Aorta (tissue), 5 donors: Measurements from ENCODE around the gene SEL1L3. TPM values are rescaled to one million over a fixed set of nuclear protein-coding genes. Genes with fewer than 3 reads are reported as not detected.
"Not testable (repeated sequence)": the region's sequence is repeated elsewhere in the genome, so short reads cannot be mapped to it uniquely, and the experiment has no call there.

Experiments
- ATAC-seq: fragments of 200-7000 bp; cut with Tn5 transposase; one replicate; pipeline ENCODE4 v1.9.1; 2022; ENCODE audit warnings: moderate library complexity; ENCODE audit not compliant: low FRiP score
- DNase-seq, 2 donors: peaks; one replicate each; pipeline ENCODE4 v3.0.0-alpha.2; 2020
- H3K27ac ChIP-seq, 2 donors: one replicate each; pipeline ENCODE4 v1.5.1; 2013; ENCODE audit warnings: low read length in 2 of 2, mild to moderate bottlenecking in 2 of 2, moderate library complexity in 2 of 2, control low read depth in 1 of 2, inconsistent platforms in 1 of 2, low read depth in 1 of 2
- H3K27me3 ChIP-seq, 2 donors: one replicate each; pipeline ENCODE4 v1.6.1; 2013; ENCODE audit warnings: control low read depth in 1 of 2, low read length in 1 of 2, mild to moderate bottlenecking in 1 of 2, moderate library complexity in 1 of 2; ENCODE audit not compliant: insufficient read depth in 2 of 2, control insufficient read depth in 1 of 2
- H3K36me3 ChIP-seq, 2 donors: one replicate each; pipeline ENCODE4 v1.6.1; 2013; ENCODE audit warnings: control low read depth in 1 of 2, low read length in 1 of 2, mild to moderate bottlenecking in 1 of 2; ENCODE audit not compliant: insufficient read depth in 2 of 2, control insufficient read depth in 1 of 2
- H3K4me1 ChIP-seq, 2 donors: one replicate each; pipeline ENCODE4 v1.6.1; 2013; ENCODE audit warnings: low read length in 2 of 2, control low read depth in 1 of 2, mild to moderate bottlenecking in 1 of 2, moderate library complexity in 1 of 2; ENCODE audit not compliant: insufficient read depth in 2 of 2, control insufficient read depth in 1 of 2
- H3K4me3 ChIP-seq, 2 donors: one replicate each; pipeline ENCODE4 v1.5.1; 2013; ENCODE audit warnings: low read length in 2 of 2, control low read depth in 1 of 2, mild to moderate bottlenecking in 1 of 2
- H3K9me3 ChIP-seq: one replicate; pipeline ENCODE4 v1.6.1; 2013; ENCODE audit warnings: mild to moderate bottlenecking, low read length; ENCODE audit not compliant: control insufficient read depth
- WGBS, 2 donors: extraction: QIAGEN DNeasy Blood & Tissue Kit; methylation state at CpG; one replicate each; pipeline ENCODE4 v1.1.7; 2013; 5-methylcytosine and 5-hydroxymethylcytosine counted together
- intact Hi-C, 2 donors: fragments of 100-400 bp; cut with DNase I; formaldehyde crosslinking; loops; one replicate each; pipeline versions ENCODE4 v1.14.2 to v1.15.0; 2022
- long read RNA-seq, 2 donors: library from polyadenylated mRNA; unstranded; transcript quantifications; one replicate each; pipeline ENCODE4 v2.0.0, GENCODE V29; 2020 to 2021
- polyA plus RNA-seq, 2 donors: library from polyadenylated mRNA; stranded (reverse); fragments of 200-250 nt; gene quantifications; one replicate each; pipeline ENCODE4 v1.2.3, GENCODE V29; 2013
- total RNA-seq, 2 donors: library from RNA; stranded (reverse); fragmentation: NEBNext Ultra II Directional; extraction: Animal tissue kit (Norgen Biotek cat#: 25700); gene quantifications; one replicate each; pipeline ENCODE4 v1.2.1, GENCODE V29; 2021
- donor health status: healthy with polysubstance abuse.
- donor health status: Bipolar disorder and iron deficiency.
- donor health status: DM: no; HTN: no; CAD: no.
- donor health status: DM: no; HTN: no; CAD: no.
- donor health status: DM: yes; HTN: yes; CAD: no.

SEL1L3 gene
- total RNA-seq (10 to 100 TPM; 13.6 to 25.3 TPM), polyA plus RNA-seq (1 to 10 TPM; 1.9 to 8.3 TPM)
- long read RNA-seq, donor 1, full-length matches to known transcripts, result 1 of 10 reads
- long read RNA-seq, donor 1, partial matches to known transcripts, result 8 of 10 reads
- long read RNA-seq, donor 1, other reads (novel, unspliced or antisense), result 1 of 10 reads
- long read RNA-seq, donor 2, full-length matches to known transcripts, result 13 of 21 reads
- long read RNA-seq, donor 2, partial matches to known transcripts, result 4 of 21 reads
- long read RNA-seq, donor 2, other reads (novel, unspliced or antisense), result 4 of 21 reads

DNA sequence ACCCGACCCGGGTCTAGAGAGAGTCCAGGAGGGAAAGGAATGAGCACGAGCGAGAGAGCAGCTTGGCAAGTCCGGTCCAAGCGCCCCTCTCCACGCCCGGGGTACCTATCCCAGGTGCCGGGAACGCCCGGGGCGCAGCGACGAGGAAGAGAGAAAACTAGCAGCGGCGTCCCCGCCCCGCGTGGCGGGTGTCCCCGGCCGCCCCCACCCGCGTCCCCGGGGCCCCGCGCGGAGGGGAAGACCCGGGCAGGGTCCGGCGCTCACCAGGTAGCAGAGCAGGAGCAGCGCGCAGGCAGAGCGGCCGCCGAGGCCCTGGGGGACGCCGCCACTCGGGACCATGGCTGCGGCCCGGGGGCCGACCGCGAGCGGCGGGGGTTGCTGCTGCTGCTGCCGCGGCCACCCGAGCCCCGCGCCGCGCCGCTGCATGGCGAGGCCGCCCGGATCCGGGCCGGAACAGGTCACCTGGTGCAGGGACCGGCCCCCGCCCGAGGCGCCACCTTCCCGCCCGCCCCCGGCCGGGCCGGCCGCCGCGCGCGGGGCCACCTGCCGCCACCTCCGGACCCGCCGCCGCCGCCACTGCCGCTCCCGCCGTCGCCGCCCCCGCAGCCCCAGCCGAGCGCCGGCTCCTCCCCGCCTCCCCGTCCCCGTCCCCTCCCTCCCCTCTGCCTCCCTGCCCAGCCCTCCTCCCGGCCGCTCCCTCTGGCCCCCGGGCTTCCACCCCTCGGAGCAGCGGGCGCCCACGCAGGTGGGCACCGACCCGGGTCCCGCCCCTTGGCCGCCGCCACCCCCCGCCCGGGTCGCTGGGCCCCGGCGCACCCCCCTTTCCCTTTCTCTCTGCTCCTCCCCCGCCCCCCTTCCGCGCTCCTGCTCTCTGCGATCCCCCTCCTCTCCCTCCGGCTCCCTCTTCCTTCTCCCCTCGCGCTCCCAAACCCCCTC lies at the start of gene SEL1L3:
SEL1L3 (minus strand) TSS at position 578 of the 936 bp plus-strand sequence; CDS start at position 426, 152 bp downstream.
- Histone ChIP-seq H3K4me1 (no peaks in the 10 kb centered on the region), H3K27me3 (peaks cover 0 to 2% of the 10 kb centered on the region in 2 donors), H3K36me3 (no peaks in the 10 kb centered on the region), H3K9me3 (no peaks in the 10 kb centered on the region), H3K27ac (no peak within 1 kb of the TSS), H3K4me3 (peak within 1 kb of the TSS; percentile 80 to 89)
- DNase-seq (peak; percentile 54 to 80), ATAC-seq (no peak)
- intact Hi-C loops, result no loop called here
- WGBS, 2 donors, result 1% methylated on average over 28 to 115 of the region's 115 CpGs

GRCh38 chr4:25911356-25911755 lies 48.6 kb upstream of the SEL1L3 start:
- H3K27ac ChIP-seq, result no peak overlapping the region
- no peaks in the 10 kb centered on the region for H3K36me3 ChIP-seq
- no peaks in the 10 kb centered on the region for H3K27me3 ChIP-seq
- no peak for ATAC-seq
- intact Hi-C loops, result loop anchor here in 1 of 2 donors (5.0 kb wide), 1 partner anchor 411 kb away; the partner anchor contains the start of gene RBPJ
- no peaks in the 10 kb centered on the region for H3K9me3 ChIP-seq
- H3K4me1 ChIP-seq, result no peaks in the 10 kb centered on the region
- WGBS, 2 donors, result 76 to 95% methylated on average over 6 of the region's 6 CpGs
- no peak overlapping the region for H3K4me3 ChIP-seq
- no peak for DNase-seq

DNA sequence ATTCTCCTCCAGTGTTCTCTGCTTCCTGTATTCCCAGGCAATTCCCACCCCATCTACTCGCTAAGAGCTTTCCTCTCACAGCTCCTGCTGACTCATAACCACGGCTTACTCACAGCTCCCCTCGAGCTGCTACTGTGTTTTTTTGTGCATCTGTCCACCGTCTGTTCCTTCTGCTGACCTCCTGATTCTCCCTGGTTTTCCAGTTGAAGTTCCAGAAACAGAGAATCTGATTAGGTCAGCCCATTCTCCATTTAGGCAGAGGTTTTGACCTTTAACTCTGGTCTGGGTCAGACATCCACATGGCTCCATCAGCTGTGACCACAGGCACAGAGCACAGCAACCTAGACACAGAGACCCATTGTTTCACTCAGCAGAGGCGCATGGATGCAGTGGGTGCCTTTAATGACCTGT lies 45.7 kb upstream of the SEL1L3 start:
- no peak for DNase-seq

DNA sequence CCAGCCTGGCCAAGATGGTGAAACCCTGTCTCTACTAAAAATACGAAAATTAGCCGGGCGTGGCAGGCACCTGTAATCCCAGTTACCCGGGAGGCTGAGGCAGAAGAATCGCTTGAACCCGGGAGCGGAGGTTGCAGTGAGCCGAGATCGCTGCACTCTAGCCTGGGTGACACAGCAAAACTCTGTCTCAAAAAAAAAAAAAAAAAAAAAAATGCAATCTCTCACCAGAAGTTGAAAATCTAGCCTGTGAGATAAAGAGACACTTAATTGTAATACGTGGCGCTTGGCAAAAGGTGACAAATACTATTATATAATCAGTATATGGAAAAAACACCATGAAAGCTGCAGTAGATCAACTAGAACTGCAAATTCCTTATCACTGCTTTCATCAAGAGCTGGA lies 43.3 kb upstream of the SEL1L3 start:
- ATAC-seq, H3K36me3 ChIP-seq, intact Hi-C loops, H3K4me3 ChIP-seq, DNase-seq, H3K27me3 ChIP-seq, H3K9me3 ChIP-seq, H3K27ac ChIP-seq, H3K4me1 ChIP-seq: not testable (repeated sequence)
- WGBS, 2 donors, result 95 to 97% methylated on average over 11 of the region's 11 CpGs

More for the DNA sequence above, 45.7 kb upstream of the SEL1L3 start:
- ATAC-seq, result no peak
- intact Hi-C loops, result no loop called here
- Histone ChIP-seq H3K27ac (no peak overlapping the region), H3K4me1 (no peaks in the 10 kb centered on the region), H3K9me3 (no peaks in the 10 kb centered on the region), H3K27me3 (no peaks in the 10 kb centered on the region), H3K36me3 (no peaks in the 10 kb centered on the region), H3K4me3 (no peak overlapping the region)
- WGBS, 2 donors, result 50 to 55% methylated on average over 5 of the region's 5 CpGs

- H3K4me3 ChIP-seq, result no peak overlapping the region
- no peaks in the 10 kb centered on the region for H3K27me3 ChIP-seq
- no peaks in the 10 kb centered on the region for H3K9me3 ChIP-seq
- H3K4me1 ChIP-seq, result no peaks in the 10 kb centered on the region
- no peaks in the 10 kb centered on the region for H3K36me3 ChIP-seq
- no peak overlapping the region for H3K27ac ChIP-seq
- ATAC-seq (no peak), DNase-seq (no peak)
- intact Hi-C loops, result no loop called here
- WGBS, 2 donors, result 96 to 97% methylated on average over 4 of the region's 4 CpGs
Observed at GRCh38 chr4:25905371-25905770, 42.6 kb upstream of the SEL1L3 start.

- ATAC-seq (no peak), DNase-seq (no peak)
- Histone ChIP-seq H3K4me1 (no peaks in the 10 kb centered on the region), H3K27ac (no peak overlapping the region), H3K9me3 (no peaks in the 10 kb centered on the region), H3K4me3 (no peak overlapping the region), H3K27me3 (no peaks in the 10 kb centered on the region), H3K36me3 (no peaks in the 10 kb centered on the region)
- WGBS, 2 donors, result 94 to 96% methylated on average over 3 of the region's 3 CpGs
- intact Hi-C loops, result no loop called here
Observed at GRCh38 chr4:25904748-25905082, 41.9 kb upstream of the SEL1L3 start.

- intact Hi-C loops, result no loop called here
- no peak for ATAC-seq
- Histone ChIP-seq H3K9me3 (no peaks in the 10 kb centered on the region), H3K27ac (no peak overlapping the region), H3K4me1 (no peaks in the 10 kb centered on the region), H3K27me3 (no peaks in the 10 kb centered on the region), H3K4me3 (no peak overlapping the region), H3K36me3 (no peaks in the 10 kb centered on the region)
- WGBS, 2 donors, result 82 to 86% methylated on average over 8 of the region's 8 CpGs
- DNase-seq, result no peak
Observed at GRCh38 chr4:25903900-25904747, 41.3 kb upstream of the SEL1L3 start.

- Histone ChIP-seq H3K36me3 (no peaks in the 10 kb centered on the region), H3K4me3 (no peak overlapping the region), H3K27me3 (no peaks in the 10 kb centered on the region), H3K9me3 (no peaks in the 10 kb centered on the region), H3K4me1 (no peaks in the 10 kb centered on the region), H3K27ac (no peak overlapping the region)
- DNase-seq, result no peak
- ATAC-seq, result no peak
- intact Hi-C loops, result no loop called here
- 72 to 77% methylated on average over 10 of the region's 10 CpGs for WGBS, 2 donors
Observed at GRCh38 chr4:25901030-25901430, 38.2 kb upstream of the SEL1L3 start.
